ENCODE data around the gene TRIO. TPM values are rescaled to one million over a fixed set of nuclear protein-coding genes. Genes with fewer than 3 reads are reported as not detected.
A peak's percentile ranks its signal among the peaks of the same experiment; 100 is the strongest.

Gene TRIO
- total RNA-seq, 4 donors from 2014 or later: 112 to 155 (median 145) TPM

DNA sequence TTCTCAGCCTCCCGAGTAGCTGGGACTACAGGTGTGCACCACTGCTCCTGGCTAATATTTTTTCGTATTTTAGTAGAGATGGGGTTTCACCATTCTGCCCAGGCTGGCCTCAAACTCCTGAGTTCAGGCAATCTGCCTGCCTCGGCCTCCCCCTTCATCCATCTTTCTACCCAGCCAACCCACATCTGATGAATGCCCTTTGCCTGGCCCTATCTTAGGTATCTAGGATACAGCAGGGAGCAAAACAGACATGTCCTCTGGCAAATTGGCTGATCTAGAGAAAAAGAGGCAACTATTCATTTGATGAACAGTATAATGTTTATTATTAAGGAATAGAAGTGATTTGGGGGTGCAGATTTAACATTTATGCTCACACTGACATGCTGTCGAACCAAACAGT is 123.0 kb downstream of the TRIO start:
- no peaks in the 10 kb centered on the region for H3K9me3 ChIP-seq
- no peak for DNase-seq (ENCODE audit: extremely low spot score)
- intact Hi-C loops (cut with DNase I): no loop called here
- H3K27ac ChIP-seq (replicated peaks in 1 of 4): peak overlapping the region; percentile 40 to 73 (median 67)
- peaks cover 63 to 83% (median 76%) of the 10 kb centered on the region in 4 donors for H3K4me1 ChIP-seq
- TF ChIP-seq POLR2AphosphoS5 (IDR thresholded peaks at IDR 0.05): no peak
- TF ChIP-seq, protein P1, sequence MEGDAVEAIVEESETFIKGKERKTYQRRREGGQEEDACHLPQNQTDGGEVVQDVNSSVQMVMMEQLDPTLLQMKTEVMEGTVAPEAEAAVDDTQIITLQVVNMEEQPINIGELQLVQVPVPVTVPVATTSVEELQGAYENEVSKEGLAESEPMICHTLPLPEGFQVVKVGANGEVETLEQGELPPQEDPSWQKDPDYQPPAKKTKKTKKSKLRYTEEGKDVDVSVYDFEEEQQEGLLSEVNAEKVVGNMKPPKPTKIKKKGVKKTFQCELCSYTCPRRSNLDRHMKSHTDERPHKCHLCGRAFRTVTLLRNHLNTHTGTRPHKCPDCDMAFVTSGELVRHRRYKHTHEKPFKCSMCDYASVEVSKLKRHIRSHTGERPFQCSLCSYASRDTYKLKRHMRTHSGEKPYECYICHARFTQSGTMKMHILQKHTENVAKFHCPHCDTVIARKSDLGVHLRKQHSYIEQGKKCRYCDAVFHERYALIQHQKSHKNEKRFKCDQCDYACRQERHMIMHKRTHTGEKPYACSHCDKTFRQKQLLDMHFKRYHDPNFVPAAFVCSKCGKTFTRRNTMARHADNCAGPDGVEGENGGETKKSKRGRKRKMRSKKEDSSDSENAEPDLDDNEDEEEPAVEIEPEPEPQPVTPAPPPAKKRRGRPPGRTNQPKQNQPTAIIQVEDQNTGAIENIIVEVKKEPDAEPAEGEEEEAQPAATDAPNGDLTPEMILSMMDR (IDR thresholded peaks at IDR 0.05): no peak
- no peak for TF ChIP-seq POLR2A (IDR thresholded peaks at IDR 0.05; ENCODE audit: low read depth)
- TF ChIP-seq EP300 (IDR thresholded peaks at IDR 0.05): no peak
- WGBS: 77% methylated on average over 4 of the region's 4 CpGs
- H3K36me3 ChIP-seq: peaks cover 0 to 5% (median 3%) of the 10 kb centered on the region in 4 donors
- no peaks in the 10 kb centered on the region for H3K27me3 ChIP-seq
- H3K4me3 ChIP-seq: no peak overlapping the region

DNA sequence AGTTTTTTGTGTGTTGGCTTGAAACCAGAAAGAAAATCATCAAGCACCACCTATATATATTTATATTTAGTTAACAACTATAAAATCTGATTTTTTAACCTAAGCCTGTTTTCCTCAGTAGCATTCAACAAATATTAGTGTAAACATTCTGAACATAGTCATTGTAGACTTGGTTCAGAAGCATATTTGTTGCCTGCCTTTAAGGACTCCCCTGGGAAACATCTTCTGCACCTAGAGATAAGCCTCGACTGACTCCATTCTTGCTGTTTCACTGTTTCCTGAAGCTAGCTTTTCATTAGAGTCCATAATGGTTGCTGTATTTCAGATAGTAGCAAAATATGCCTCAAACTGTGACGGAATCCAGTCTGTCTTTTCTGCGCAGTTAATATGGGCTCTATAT is 123.5 kb downstream of the TRIO start:
- peaks cover 63 to 79% (median 73%) of the 10 kb centered on the region in 4 donors for H3K4me1 ChIP-seq
- TF ChIP-seq POLR2A (IDR thresholded peaks at IDR 0.05; ENCODE audit: low read depth): no peak
- TF ChIP-seq, protein P1 (IDR thresholded peaks at IDR 0.05): no peak
- no peak for TF ChIP-seq POLR2AphosphoS5 (IDR thresholded peaks at IDR 0.05)
- TF ChIP-seq EP300 (IDR thresholded peaks at IDR 0.05): no peak
- no peak for DNase-seq (ENCODE audit: extremely low spot score)
- no peak overlapping the region for H3K4me3 ChIP-seq
- H3K36me3 ChIP-seq: peaks cover 0 to 9% (median 7%) of the 10 kb centered on the region in 4 donors
- no peaks in the 10 kb centered on the region for H3K27me3 ChIP-seq
- WGBS: 41% methylated on average over 3 of the region's 3 CpGs
- intact Hi-C loops (cut with DNase I): no loop called here
- no peaks in the 10 kb centered on the region for H3K9me3 ChIP-seq
- H3K27ac ChIP-seq (replicated peaks in 1 of 4): peak overlapping the region; percentile 44 to 73 (median 60)

DNA sequence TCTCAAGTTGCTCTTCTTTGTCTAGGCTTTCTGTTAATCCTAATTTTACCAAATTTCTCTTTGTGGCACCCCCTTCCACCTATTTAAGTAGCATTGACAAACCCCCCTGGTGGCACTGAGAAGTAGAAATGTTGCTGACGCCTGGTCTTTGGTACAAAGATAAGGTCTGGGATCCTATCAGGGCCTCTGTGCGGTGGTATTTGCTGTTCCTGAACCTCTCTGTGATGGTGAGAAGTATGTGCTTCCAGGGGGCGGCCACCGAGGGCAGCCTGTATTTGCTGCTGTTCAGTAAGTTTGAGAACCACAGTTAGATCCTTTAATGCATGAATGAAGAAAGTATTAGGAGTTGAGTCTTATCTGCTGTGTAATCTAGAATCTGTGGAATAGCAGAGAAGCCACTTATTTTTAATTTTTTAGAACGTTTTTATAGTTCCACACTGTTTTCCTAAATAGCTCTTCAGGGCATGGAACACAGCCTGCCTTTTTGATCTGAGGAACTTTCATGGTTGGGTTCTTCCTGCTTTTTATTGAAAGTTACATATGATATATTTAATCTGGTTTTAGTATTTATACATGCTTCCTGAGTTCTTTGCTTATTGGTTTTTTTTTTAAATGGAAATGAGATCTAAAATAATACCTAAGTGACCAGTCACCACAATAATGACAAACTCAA is 124.2 kb downstream of the TRIO start:
- DNase-seq (ENCODE audit: extremely low spot score): no peak
- peaks cover 63 to 74% (median 70%) of the 10 kb centered on the region in 4 donors for H3K4me1 ChIP-seq
- H3K9me3 ChIP-seq: no peaks in the 10 kb centered on the region
- H3K4me3 ChIP-seq: no peak overlapping the region
- WGBS: 76% methylated on average over 5 of the region's 5 CpGs
- no peaks in the 10 kb centered on the region for H3K27me3 ChIP-seq
- H3K36me3 ChIP-seq: peaks cover 0 to 9% (median 7%) of the 10 kb centered on the region in 4 donors
- H3K27ac ChIP-seq (replicated peaks in 1 of 4): peak overlapping the region; percentile 44 to 73 (median 60)
- intact Hi-C loops (cut with DNase I): no loop called here
- TF ChIP-seq POLR2AphosphoS5 (IDR thresholded peaks at IDR 0.05) (no peak), EP300 (IDR thresholded peaks at IDR 0.05) (no peak), POLR2A (IDR thresholded peaks at IDR 0.05; ENCODE audit: low read depth) (no peak)
- TF ChIP-seq, protein P1 (IDR thresholded peaks at IDR 0.05): no peak

DNA sequence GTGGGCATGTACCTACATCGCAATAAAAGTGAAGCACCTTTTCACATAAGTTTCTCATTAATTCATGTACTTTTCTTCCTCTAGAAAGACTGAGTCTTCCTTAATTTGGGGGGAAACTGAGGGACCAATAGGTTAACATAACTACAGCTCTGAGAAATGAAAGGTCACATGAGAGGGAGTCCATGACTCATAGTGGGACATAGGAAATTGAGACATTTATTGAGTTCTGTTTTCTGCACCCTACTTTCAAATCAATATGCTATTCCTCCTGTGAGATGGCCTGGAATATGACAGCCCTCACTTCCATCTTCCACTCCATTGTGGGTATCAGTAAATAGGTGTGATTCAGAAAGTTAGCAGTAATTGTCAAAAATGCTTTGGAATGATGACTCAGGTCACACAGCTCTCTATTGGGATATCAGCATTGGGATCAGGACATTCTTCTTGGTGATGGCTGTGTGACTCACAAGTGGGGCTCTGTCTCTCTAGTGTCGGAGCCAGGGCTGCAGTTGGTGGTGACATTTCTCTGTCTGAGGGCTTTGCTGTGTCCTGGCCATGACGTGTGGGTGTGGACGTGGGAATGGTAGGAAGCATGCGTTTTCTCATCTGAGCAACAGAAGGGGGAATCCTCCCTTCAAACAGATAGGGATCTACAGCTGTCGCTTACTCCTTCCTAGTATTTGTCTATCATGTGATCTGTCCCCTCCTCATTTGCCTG is 125.0 kb downstream of the TRIO start:
- no peaks in the 10 kb centered on the region for H3K9me3 ChIP-seq
- H3K4me3 ChIP-seq: no peak overlapping the region
- peak overlapping the region; percentile 70 to 76 (median 74) for H3K27ac ChIP-seq (replicated peaks in 1 of 4)
- H3K36me3 ChIP-seq: peaks cover 0 to 9% (median 7%) of the 10 kb centered on the region in 4 donors
- 59% methylated on average over 6 of the region's 6 CpGs for WGBS
- peaks cover 63 to 76% (median 70%) of the 10 kb centered on the region in 4 donors for H3K4me1 ChIP-seq
- TF ChIP-seq POLR2AphosphoS5 (IDR thresholded peaks at IDR 0.05): no peak
- no peak for TF ChIP-seq POLR2A (IDR thresholded peaks at IDR 0.05; ENCODE audit: low read depth)
- TF ChIP-seq, protein P1 (IDR thresholded peaks at IDR 0.05): no peak
- TF ChIP-seq EP300 (IDR thresholded peaks at IDR 0.05): no peak
- DNase-seq (ENCODE audit: extremely low spot score): no peak
- intact Hi-C loops (cut with DNase I): loop anchor here (2.0 kb wide), 1 partner anchor 123 kb away; no protein-coding TSS in a partner anchor
- no peaks in the 10 kb centered on the region for H3K27me3 ChIP-seq
